ENCODE results near the gene FALEC. TPM values are rescaled to one million over a fixed set of nuclear protein-coding genes. Genes with fewer than 3 reads are reported as not detected.

The FALEC gene
- total and polyA plus RNA-seq, 9 of the 15 experiments (the other 6 are each of a cell fraction or from before 2014, with no cell fraction given): 0.15 to 1.8 (median 0.53) TPM; not detected in 5

DNA sequence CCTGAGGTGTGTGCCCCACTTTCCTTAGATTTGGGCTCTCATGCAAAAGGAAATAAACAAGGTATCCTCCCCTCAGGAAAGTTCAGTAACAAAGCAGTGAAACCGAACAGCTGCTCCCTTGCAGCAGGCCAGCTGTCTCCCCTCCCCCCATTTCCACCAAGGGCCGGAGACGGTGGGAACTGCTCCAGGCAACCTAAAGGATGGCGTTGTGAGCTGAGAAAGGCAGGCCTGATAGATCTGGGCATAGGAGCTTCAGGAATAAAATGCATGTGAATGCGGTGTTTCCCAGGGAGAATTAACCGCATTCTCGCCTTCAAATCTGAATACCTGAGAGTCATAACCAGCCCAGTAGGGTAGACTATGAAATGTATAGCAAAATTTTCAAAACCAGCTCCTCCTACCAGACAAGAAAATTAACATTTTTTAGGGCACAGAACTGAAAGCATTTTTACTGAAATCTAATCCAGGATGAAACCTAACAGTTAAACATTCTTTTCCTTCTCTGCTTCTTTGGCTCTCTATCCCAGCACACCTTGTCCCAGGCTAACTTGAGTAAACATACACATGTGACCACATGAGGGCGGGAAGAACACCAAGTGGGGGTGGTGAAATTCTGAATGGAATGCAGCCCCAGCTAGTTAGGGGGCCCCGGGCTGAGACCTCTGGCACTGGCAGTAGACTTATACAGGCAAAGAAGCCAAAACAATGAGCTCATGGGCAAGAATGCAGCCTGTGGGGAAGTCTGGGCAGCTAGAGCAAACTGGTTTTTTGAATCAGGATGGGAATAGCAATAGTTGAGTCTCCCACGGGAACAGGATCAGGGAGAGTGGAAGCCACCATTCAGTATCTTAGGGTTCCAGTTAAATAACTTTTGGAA lies 52.4 kb downstream of the FALEC start (continued):
- TF ChIP-seq L3MBTL2 (IDR thresholded peaks at IDR 0.05): peak; percentile 32; the same call in 1 of the 2 replicates
- TF ChIP-seq GABPB1 (CRISPR knock-in tag; IDR thresholded peaks at IDR 0.05): no peak; the same call in 1 of the 2 replicates
- no peak for TF ChIP-seq ASH1L (IDR thresholded peaks at IDR 0.05; ENCODE audit: borderline replicate concordance, low read depth, partially characterized antibody)
- TF ChIP-seq BDP1 (IDR thresholded peaks at IDR 0.05; ENCODE audit: insufficient read depth, insufficient read length): no peak
- no peak for TF ChIP-seq KAT8 (IDR thresholded peaks at IDR 0.05; ENCODE audit: low read depth)
- TF ChIP-seq ETV1 (tag; conservative IDR thresholded peaks at IDR 0.05; ENCODE audit: low read depth): no peak
- TF ChIP-seq, protein P1, sequence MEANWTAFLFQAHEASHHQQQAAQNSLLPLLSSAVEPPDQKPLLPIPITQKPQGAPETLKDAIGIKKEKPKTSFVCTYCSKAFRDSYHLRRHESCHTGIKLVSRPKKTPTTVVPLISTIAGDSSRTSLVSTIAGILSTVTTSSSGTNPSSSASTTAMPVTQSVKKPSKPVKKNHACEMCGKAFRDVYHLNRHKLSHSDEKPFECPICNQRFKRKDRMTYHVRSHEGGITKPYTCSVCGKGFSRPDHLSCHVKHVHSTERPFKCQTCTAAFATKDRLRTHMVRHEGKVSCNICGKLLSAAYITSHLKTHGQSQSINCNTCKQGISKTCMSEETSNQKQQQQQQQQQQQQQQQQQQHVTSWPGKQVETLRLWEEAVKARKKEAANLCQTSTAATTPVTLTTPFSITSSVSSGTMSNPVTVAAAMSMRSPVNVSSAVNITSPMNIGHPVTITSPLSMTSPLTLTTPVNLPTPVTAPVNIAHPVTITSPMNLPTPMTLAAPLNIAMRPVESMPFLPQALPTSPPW (CRISPR knock-in tag; IDR thresholded peaks at IDR 0.05): no peak
- peak in 1 of 2 experiments; percentile 36; a peak in 1 of 4 replicates for TF ChIP-seq HDAC1 (IDR thresholded peaks at IDR 0.05)
- TF ChIP-seq PRMT5 (CRISPR knock-in tag; IDR thresholded peaks at IDR 0.05): no peak
- no peak for TF ChIP-seq STAT5B (CRISPR knock-in tag; IDR thresholded peaks at IDR 0.05)
- no peak for TF ChIP-seq CHCHD3 (CRISPR knock-in tag; IDR thresholded peaks at IDR 0.05)
- TF ChIP-seq, protein P2, sequence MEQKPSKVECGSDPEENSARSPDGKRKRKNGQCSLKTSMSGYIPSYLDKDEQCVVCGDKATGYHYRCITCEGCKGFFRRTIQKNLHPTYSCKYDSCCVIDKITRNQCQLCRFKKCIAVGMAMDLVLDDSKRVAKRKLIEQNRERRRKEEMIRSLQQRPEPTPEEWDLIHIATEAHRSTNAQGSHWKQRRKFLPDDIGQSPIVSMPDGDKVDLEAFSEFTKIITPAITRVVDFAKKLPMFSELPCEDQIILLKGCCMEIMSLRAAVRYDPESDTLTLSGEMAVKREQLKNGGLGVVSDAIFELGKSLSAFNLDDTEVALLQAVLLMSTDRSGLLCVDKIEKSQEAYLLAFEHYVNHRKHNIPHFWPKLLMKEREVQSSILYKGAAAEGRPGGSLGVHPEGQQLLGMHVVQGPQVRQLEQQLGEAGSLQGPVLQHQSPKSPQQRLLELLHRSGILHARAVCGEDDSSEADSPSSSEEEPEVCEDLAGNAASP (IDR thresholded peaks at IDR 0.05): no peak
- TF ChIP-seq E2F5 (CRISPR knock-in tag; IDR thresholded peaks at IDR 0.05): no peak
- TF ChIP-seq, protein P3, sequence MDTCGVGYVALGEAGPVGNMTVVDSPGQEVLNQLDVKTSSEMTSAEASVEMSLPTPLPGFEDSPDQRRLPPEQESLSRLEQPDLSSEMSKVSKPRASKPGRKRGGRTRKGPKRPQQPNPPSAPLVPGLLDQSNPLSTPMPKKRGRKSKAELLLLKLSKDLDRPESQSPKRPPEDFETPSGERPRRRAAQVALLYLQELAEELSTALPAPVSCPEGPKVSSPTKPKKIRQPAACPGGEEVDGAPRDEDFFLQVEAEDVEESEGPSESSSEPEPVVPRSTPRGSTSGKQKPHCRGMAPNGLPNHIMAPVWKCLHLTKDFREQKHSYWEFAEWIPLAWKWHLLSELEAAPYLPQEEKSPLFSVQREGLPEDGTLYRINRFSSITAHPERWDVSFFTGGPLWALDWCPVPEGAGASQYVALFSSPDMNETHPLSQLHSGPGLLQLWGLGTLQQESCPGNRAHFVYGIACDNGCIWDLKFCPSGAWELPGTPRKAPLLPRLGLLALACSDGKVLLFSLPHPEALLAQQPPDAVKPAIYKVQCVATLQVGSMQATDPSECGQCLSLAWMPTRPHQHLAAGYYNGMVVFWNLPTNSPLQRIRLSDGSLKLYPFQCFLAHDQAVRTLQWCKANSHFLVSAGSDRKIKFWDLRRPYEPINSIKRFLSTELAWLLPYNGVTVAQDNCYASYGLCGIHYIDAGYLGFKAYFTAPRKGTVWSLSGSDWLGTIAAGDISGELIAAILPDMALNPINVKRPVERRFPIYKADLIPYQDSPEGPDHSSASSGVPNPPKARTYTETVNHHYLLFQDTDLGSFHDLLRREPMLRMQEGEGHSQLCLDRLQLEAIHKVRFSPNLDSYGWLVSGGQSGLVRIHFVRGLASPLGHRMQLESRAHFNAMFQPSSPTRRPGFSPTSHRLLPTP (IDR thresholded peaks at IDR 0.05; ENCODE audit: borderline replicate concordance, extremely low read depth, insufficient read length): no peak
- TF ChIP-seq KDM1A (IDR thresholded peaks at IDR 0.05): no peak
- no peak for TF ChIP-seq TAF1 (IDR thresholded peaks at IDR 0.05; ENCODE audit: control insufficient read depth, extremely low read depth, insufficient read depth, low read length, severe bottlenecking)
- no peak for TF ChIP-seq TRIM28 (IDR thresholded peaks at IDR 0.05)
- no peak for TF ChIP-seq OTX1 (CRISPR knock-in tag; IDR thresholded peaks at IDR 0.05)
- TF ChIP-seq ZNF589 (CRISPR knock-in tag; IDR thresholded peaks at IDR 0.05; ENCODE audit: low read depth): no peak
- no peak for TF ChIP-seq TAF9B (IDR thresholded peaks at IDR 0.05; ENCODE audit: partially characterized antibody)
- no peak for TF ChIP-seq HDGF (IDR thresholded peaks at IDR 0.05)

Measured in K562 (cell line).